SW 1271 (cell line): ENCODE results near the gene ERBB3.

Experiments
- DNase-seq, 2 experiments: peaks; one replicate each; lab custom pipeline; 2025; lab: John Stamatoyannopoulos, UW

Gene ERBB3

DNA sequence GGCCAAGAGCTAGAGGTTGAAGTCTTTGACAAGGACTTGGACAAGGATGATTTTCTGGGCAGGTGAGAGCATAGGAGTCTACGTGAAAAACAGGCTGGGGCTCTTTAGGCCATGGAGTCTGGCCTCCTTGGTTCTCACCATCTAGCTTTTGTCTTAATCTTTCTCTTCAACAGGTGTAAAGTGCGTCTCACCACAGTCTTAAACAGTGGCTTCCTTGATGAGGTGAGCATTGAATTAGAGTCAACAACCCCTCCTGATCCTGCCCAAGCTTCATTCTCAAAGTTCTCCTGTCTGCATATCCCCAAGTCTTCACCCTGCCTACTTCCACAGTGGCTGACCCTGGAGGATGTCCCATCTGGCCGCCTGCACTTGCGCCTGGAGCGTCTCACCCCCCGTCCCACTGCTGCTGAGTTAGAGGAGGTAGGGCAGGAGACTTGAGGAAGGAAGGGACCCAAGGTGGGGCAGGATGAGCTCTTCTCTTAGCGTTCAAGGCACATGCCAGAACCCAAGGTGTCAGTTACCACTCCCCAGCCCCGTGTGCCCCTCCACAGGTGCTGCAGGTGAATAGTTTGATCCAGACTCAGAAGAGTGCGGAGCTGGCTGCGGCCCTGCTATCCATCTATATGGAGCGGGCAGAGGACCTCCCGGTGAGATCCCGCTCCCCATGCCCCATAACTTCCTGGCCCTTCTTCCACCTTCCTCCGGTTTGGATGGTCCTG is 58.0 kb downstream of the ERBB3 start:
- DNase-seq, result no peak

- no peak for DNase-seq
Measured at GRCh38 chr12:56141946-56142784, 62.2 kb downstream of the ERBB3 start.

DNA sequence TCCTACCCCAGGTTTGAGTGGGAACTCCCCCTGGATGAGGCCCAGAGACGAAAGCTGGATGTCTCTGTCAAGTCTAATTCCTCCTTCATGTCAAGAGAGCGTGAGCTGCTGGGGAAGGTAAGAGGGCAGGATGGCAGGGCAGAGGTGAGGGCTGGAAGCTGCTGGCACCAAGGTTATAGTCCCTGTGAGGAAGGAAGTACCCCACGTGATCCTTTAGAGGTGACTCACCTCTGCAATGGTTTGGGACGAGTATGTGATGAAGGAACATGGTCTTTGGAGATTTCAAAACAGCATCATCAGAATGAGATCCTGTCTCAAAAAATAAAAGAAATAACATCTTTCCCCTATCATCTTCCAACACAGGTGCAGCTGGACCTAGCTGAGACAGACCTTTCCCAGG is 63.3 kb downstream of the ERBB3 start:
- no peak for DNase-seq

DNA sequence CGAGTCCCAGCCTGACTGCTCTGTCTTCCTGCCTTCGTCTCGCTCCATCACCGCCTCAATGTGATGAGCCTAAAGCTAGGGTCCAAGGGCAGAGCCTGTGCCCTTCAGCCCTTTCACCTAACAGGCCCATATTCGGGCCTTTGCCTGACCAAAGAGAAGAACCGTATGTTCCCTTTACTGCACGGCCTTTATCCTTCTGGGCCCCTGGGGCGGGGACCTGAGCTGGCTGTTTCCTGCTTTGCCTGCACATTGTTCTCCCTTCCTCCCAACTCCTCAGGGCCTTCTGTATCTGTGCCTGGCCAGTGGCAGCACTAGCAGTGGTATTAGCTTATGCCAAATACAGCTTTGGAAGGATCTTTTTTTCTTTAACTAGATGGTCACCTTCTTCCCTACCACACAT is 63.9 kb downstream of the ERBB3 start:
- no peak for DNase-seq

DNA sequence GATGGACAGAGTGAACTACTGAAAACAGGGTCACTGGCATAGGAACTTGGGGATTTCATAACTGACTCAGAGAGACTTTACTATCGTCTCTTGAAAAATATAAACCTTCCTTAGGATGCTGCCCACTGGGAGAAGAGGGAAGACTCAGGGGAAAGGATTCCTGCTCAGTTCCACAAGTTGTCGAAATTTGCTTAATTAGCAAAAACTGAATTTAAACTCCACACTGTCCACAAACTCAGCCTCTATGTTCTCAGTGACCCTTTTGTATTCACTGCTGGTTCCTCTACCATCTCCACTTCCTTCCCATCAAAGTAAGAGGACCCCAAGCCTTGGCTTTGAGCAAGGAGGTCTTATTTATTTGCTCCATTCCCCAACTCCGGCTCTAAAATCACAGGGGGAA is 65.3 kb downstream of the ERBB3 start:
- no peak for DNase-seq

DNA sequence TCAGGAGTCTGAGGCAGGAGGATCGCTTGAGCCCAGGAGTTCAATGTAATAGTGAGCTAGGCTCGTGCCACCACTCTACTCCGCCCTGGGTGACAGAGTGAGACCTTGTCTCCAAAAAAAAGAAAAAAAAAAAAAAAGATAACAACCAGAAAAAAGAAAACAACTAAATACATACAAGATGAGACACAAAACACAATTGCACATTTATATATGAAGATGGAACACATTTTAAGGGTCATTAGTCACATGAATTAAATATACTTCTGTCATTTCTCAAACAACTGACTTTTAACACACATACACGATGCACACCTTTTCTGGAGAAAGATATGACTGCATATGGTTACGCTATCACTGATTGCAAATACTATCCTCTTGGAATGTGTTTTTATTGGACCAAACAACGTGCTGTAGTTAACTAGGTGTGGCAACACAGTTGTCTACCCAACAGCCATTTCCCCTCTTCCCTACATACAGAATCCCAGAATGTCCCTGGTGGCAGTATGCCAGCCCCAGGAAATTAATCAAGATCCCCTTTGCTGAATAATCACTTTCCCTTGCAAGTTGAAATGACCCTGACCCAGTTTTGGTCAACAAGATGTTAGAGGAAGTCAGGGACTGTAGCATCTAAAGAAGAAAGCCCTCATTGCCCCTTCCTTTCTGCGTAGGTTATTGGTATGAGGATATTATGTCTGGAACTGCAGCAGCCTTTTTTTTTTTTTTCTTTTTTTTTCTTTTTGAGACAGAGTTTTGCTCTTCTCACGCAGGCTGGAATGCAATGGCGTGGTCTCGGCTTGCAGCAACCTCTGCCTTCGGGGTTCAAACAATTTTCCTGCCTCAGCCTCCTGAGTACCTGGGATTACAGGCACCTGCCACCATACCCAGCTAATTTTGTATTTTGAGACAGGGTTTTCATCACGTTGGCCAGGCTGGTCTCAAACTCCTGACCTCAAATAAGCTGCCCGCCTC is 66.8 kb downstream of the ERBB3 start:
- DNase-seq, result no peak

GRCh38 chr12:56150563-56150962 is 70.6 kb downstream of the ERBB3 start:
- DNase-seq, result no peak

- peak; percentile 38 to 55 for DNase-seq
Measured at GRCh38 chr12:56151672-56152131, 71.7 kb downstream of the ERBB3 start.

- peak; percentile 79 to 93 for DNase-seq
Measured at GRCh38 chr12:56152132-56152755, 72.3 kb downstream of the ERBB3 start, which contains the start of gene MYL6B. MYL6B (plus strand) TSS chr12:56152587; CDS start chr12:56153919, 1,332 bp downstream.
